Astrocyte (in vitro differentiated cells and primary cell): ENCODE results near the gene CD37.

ENCODE experiments used
- EZH2 ChIP-seq: IDR thresholded peaks from 2 replicates; pipeline ENCODE4 v1.6.1; 2012; ENCODE audit warnings: mild to moderate bottlenecking, low read length, inconsistent platforms; ENCODE audit not compliant: insufficient read depth
- TF ChIP-seq, protein P1 (sequence below): IDR thresholded peaks from 2 replicates; pipeline ENCODE4 v1.5.1; 2011; ENCODE audit warnings: low read depth, mild to moderate bottlenecking, inconsistent platforms, low read length, moderate library complexity; ENCODE audit not compliant: insufficient read depth

DNA sequence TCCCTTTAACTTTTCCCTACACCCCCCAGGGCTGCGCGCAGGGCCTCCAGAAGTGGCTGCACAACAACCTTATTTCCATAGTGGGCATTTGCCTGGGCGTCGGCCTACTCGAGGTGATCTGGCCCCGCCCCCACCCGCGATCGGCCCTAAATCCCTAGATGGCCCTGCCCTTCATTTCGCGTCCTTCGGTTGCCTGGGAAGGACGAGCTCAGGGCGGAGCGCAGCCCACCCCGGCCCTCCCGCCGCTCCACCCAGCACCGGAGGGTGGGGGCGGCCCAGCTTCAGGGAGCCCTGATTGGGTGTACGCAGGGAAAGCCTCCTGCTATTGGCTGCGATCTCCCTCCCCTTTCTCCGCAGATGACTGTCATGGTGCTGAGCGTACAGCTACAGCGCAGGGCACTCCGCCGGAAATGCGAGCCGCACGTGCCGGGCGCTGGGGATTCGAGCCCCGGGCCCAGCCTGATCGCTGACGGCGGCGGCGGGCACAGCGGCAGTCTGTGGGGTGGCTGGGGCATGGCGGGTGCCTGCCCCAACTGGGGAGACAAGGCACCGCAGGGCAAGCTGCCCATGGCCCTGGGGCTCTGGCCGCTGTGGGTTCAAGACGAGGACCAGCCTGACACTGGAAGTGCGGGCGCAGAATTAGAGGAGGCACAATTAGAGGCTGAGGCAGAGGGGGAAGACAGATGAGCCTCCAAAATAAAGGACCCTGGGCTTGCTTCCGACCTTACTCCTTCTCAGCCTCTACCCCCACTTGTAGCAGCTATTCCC lies 4.3 kb downstream of the CD37 start:
- TF ChIP-seq, protein P1, sequence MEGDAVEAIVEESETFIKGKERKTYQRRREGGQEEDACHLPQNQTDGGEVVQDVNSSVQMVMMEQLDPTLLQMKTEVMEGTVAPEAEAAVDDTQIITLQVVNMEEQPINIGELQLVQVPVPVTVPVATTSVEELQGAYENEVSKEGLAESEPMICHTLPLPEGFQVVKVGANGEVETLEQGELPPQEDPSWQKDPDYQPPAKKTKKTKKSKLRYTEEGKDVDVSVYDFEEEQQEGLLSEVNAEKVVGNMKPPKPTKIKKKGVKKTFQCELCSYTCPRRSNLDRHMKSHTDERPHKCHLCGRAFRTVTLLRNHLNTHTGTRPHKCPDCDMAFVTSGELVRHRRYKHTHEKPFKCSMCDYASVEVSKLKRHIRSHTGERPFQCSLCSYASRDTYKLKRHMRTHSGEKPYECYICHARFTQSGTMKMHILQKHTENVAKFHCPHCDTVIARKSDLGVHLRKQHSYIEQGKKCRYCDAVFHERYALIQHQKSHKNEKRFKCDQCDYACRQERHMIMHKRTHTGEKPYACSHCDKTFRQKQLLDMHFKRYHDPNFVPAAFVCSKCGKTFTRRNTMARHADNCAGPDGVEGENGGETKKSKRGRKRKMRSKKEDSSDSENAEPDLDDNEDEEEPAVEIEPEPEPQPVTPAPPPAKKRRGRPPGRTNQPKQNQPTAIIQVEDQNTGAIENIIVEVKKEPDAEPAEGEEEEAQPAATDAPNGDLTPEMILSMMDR, result no peak
- TF ChIP-seq EZH2, result peak; percentile 31
